Loucy (cell line): ENCODE measurements around the gene MCU.

ENCODE experiments used
- EZH2phosphoT487 ChIP-seq: fragments of 200-600 bp; IDR thresholded peaks from 2 replicates; pipeline ENCODE4 v1.6.1; 2018; ENCODE audit warnings: antibody characterized with exemption, mild to moderate bottlenecking, moderate library complexity, borderline replicate concordance
- TF ChIP-seq, protein P1 (sequence below): fragments of 200-600 bp; sonication (generic); conservative IDR thresholded peaks from 2 replicates; pipeline ENCODE4 v1.5.1; 2014; ENCODE audit warnings: mild to moderate bottlenecking, antibody characterized with exemption, low read length

- TF ChIP-seq, protein P1, sequence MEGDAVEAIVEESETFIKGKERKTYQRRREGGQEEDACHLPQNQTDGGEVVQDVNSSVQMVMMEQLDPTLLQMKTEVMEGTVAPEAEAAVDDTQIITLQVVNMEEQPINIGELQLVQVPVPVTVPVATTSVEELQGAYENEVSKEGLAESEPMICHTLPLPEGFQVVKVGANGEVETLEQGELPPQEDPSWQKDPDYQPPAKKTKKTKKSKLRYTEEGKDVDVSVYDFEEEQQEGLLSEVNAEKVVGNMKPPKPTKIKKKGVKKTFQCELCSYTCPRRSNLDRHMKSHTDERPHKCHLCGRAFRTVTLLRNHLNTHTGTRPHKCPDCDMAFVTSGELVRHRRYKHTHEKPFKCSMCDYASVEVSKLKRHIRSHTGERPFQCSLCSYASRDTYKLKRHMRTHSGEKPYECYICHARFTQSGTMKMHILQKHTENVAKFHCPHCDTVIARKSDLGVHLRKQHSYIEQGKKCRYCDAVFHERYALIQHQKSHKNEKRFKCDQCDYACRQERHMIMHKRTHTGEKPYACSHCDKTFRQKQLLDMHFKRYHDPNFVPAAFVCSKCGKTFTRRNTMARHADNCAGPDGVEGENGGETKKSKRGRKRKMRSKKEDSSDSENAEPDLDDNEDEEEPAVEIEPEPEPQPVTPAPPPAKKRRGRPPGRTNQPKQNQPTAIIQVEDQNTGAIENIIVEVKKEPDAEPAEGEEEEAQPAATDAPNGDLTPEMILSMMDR, result no peak
- no peak for TF ChIP-seq EZH2phosphoT487
Measured at GRCh38 chr10:72808001-72808400, 116.1 kb downstream of the MCU start.
